HEK293 (cell line): ENCODE measurements around the gene TMEM203.

Experiments used
- GFI1B ChIP-seq: fragments of 450-650 bp; formaldehyde crosslinking; IDR thresholded peaks from 2 replicates; pipeline ENCODE4 v1.5.1; 2016; ENCODE audit warnings: missing biosample characterization, missing genetic modification characterization
- GLI4 ChIP-seq: fragments of 450-650 bp; formaldehyde crosslinking; IDR thresholded peaks from 2 replicates; pipeline ENCODE4 v1.5.1; 2016; ENCODE audit warnings: missing biosample characterization, missing genetic modification characterization
- HIC1 ChIP-seq: fragments of 450-650 bp; formaldehyde crosslinking; IDR thresholded peaks from 2 replicates; pipeline ENCODE4 v1.5.1; 2016; ENCODE audit warnings: missing biosample characterization, missing genetic modification characterization
- KLF17 ChIP-seq: fragments of 450-650 bp; formaldehyde crosslinking; IDR thresholded peaks from 2 replicates; pipeline ENCODE4 v1.5.1; 2016; ENCODE audit warnings: missing biosample characterization, missing genetic modification characterization
- KLF9 ChIP-seq: fragments of 450-650 bp; formaldehyde crosslinking; IDR thresholded peaks from 2 replicates; pipeline ENCODE4 v1.5.1; 2016; ENCODE audit warnings: missing biosample characterization, missing genetic modification characterization, low read depth
- RBAK ChIP-seq: fragments of 450-650 bp; formaldehyde crosslinking; IDR thresholded peaks from 2 replicates; pipeline ENCODE4 v1.5.1; 2016; ENCODE audit warnings: missing biosample characterization, missing genetic modification characterization
- REST ChIP-seq: fragments of 450-650 bp; formaldehyde crosslinking; IDR thresholded peaks from 2 replicates; pipeline ENCODE4 v1.5.1; 2016; ENCODE audit warnings: missing biosample characterization, missing genetic modification characterization
- SETDB1 ChIP-seq: IDR thresholded peaks from one replicate; pipeline ENCODE4 v1.6.1; 2017; ENCODE audit warnings: mild to moderate bottlenecking, low read length, moderate library complexity, mixed read lengths; ENCODE audit not compliant: insufficient read length
- SP7 ChIP-seq: fragments of 450-650 bp; formaldehyde crosslinking; IDR thresholded peaks from 2 replicates; pipeline ENCODE4 v1.5.1; 2016; ENCODE audit warnings: missing biosample characterization, missing genetic modification characterization
- YY2 ChIP-seq: fragments of 450-650 bp; formaldehyde crosslinking; IDR thresholded peaks from 2 replicates; pipeline ENCODE4 v1.5.1; 2016; ENCODE audit warnings: missing biosample characterization, missing genetic modification characterization
- ZBTB26 ChIP-seq: fragments of 450-650 bp; formaldehyde crosslinking; optimal IDR thresholded peaks from 2 replicates; pipeline ENCODE3; 2016; ENCODE audit warnings: missing biosample characterization, mild to moderate bottlenecking, missing genetic modification characterization
- ZBTB7A ChIP-seq: fragments of 450-650 bp; formaldehyde crosslinking; IDR thresholded peaks from 2 replicates; pipeline ENCODE4 v1.5.1; 2016; ENCODE audit warnings: low read depth, missing biosample characterization, missing genetic modification characterization
- ZNF112 ChIP-seq: fragments of 450-650 bp; formaldehyde crosslinking; IDR thresholded peaks from 2 replicates; pipeline ENCODE4 v1.5.0; 2017; ENCODE audit warnings: missing biosample characterization, missing genetic modification characterization
- ZNF114 ChIP-seq: fragments of 450-650 bp; formaldehyde crosslinking; IDR thresholded peaks from 2 replicates; pipeline ENCODE4 v1.5.0; 2017; ENCODE audit warnings: missing biosample characterization, missing genetic modification characterization
- ZNF121 ChIP-seq: fragments of 450-650 bp; formaldehyde crosslinking; IDR thresholded peaks from 2 replicates; pipeline ENCODE4 v1.5.1; 2016; ENCODE audit warnings: missing biosample characterization, missing genetic modification characterization
- ZNF140 ChIP-seq: fragments of 450-650 bp; formaldehyde crosslinking; IDR thresholded peaks from 2 replicates; pipeline ENCODE4 v1.5.1; 2016; ENCODE audit warnings: missing biosample characterization, missing genetic modification characterization
- ZNF175 ChIP-seq: fragments of 450-650 bp; formaldehyde crosslinking; IDR thresholded peaks from 2 replicates; pipeline ENCODE4 v1.5.1; 2016; ENCODE audit warnings: missing biosample characterization, missing genetic modification characterization
- ZNF221 ChIP-seq: fragments of 450-650 bp; formaldehyde crosslinking; IDR thresholded peaks from 2 replicates; pipeline ENCODE4 v1.5.1; 2017; ENCODE audit warnings: missing biosample characterization, missing genetic modification characterization, borderline replicate concordance
- ZNF248 ChIP-seq: fragments of 450-650 bp; formaldehyde crosslinking; IDR thresholded peaks from 2 replicates; pipeline ENCODE4 v1.5.1; 2017; ENCODE audit warnings: missing biosample characterization, missing genetic modification characterization
- ZNF335 ChIP-seq: fragments of 450-650 bp; formaldehyde crosslinking; conservative IDR thresholded peaks from 2 replicates; pipeline ENCODE4 v1.5.1; 2016; ENCODE audit warnings: missing biosample characterization, missing genetic modification characterization
- ZNF341 ChIP-seq: fragments of 450-650 bp; formaldehyde crosslinking; IDR thresholded peaks from 2 replicates; pipeline ENCODE4; 2016; ENCODE audit warnings: low read depth, missing biosample characterization, missing genetic modification characterization
- ZNF394 ChIP-seq: fragments of 450-650 bp; formaldehyde crosslinking; IDR thresholded peaks from 2 replicates; pipeline ENCODE4 v1.5.1; 2016; ENCODE audit warnings: missing biosample characterization, missing genetic modification characterization, mild to moderate bottlenecking, moderate library complexity, borderline replicate concordance
- ZNF48 ChIP-seq: fragments of 450-650 bp; formaldehyde crosslinking; IDR thresholded peaks from 2 replicates; pipeline ENCODE4 v1.5.1; 2016; ENCODE audit warnings: missing biosample characterization, missing genetic modification characterization
- ZNF513 ChIP-seq: fragments of 450-650 bp; IDR thresholded peaks from 2 replicates; pipeline ENCODE4 v1.5.1; 2018; ENCODE audit warnings: missing biosample characterization, missing genetic modification characterization
- ZNF645 ChIP-seq: fragments of 450-650 bp; formaldehyde crosslinking; IDR thresholded peaks from 2 replicates; pipeline ENCODE4; 2016; ENCODE audit warnings: missing biosample characterization, missing genetic modification characterization
- ZNF670 ChIP-seq: fragments of 450-650 bp; formaldehyde crosslinking; IDR thresholded peaks from 2 replicates; pipeline ENCODE4 v1.5.1; 2016; ENCODE audit warnings: missing biosample characterization, missing genetic modification characterization, low read depth
- ZSCAN16 ChIP-seq: fragments of 450-650 bp; formaldehyde crosslinking; IDR thresholded peaks from 2 replicates; pipeline ENCODE4 v1.5.1; 2016; ENCODE audit warnings: missing biosample characterization, missing genetic modification characterization
- ZSCAN23 ChIP-seq: fragments of 450-650 bp; formaldehyde crosslinking; IDR thresholded peaks from 2 replicates; pipeline ENCODE4 v1.5.1; 2016; ENCODE audit warnings: missing biosample characterization, missing genetic modification characterization
- ZSCAN30 ChIP-seq: fragments of 450-650 bp; IDR thresholded peaks from 2 replicates; pipeline ENCODE4 v1.5.1; 2018; ENCODE audit warnings: missing biosample characterization, mild to moderate bottlenecking, missing genetic modification characterization, moderate library complexity
- ZXDB ChIP-seq: fragments of 450-650 bp; formaldehyde crosslinking; IDR thresholded peaks from 2 replicates; pipeline ENCODE4 v1.5.1; 2016; ENCODE audit warnings: missing biosample characterization, missing genetic modification characterization

TMEM203 gene

GRCh38 chr9:137217276-137218211 is 12.1 kb upstream of the TMEM203 start (continued):
- TF ChIP-seq KLF17 (tag by site-specific recombination): no peak
- TF ChIP-seq ZSCAN16: no peak
- TF ChIP-seq GLI4: no peak
- no peak for TF ChIP-seq ZNF645
- no peak for TF ChIP-seq RBAK
- no peak for TF ChIP-seq ZNF140 (tag by site-specific recombination)
- peak; percentile 25; the same call in 1 of the 2 replicates for TF ChIP-seq ZNF341
- no peak for TF ChIP-seq ZNF335
- TF ChIP-seq REST (tag by site-specific recombination): no peak
- TF ChIP-seq SETDB1: no peak
- TF ChIP-seq ZNF513 (tag by site-specific recombination): no peak
- no peak for TF ChIP-seq ZNF114 (tag by site-specific recombination)
- TF ChIP-seq ZNF48 (tag by site-specific recombination): no peak
- TF ChIP-seq ZNF175 (tag by site-specific recombination): no peak
- TF ChIP-seq ZNF248 (tag by site-specific recombination): no peak
- TF ChIP-seq ZNF670 (tag by site-specific recombination): no peak
- TF ChIP-seq ZSCAN23: no peak
- TF ChIP-seq ZNF121 (tag by site-specific recombination): no peak
- no peak for TF ChIP-seq ZSCAN30
- no peak for TF ChIP-seq ZBTB7A (tag by site-specific recombination)
- no peak for TF ChIP-seq ZNF394 (tag by site-specific recombination)
- no peak for TF ChIP-seq ZXDB (tag by site-specific recombination)
- peak; percentile 23; the same call in 1 of the 2 replicates for TF ChIP-seq SP7 (tag by site-specific recombination)
- no peak for TF ChIP-seq GFI1B (tag by site-specific recombination)
- no peak for TF ChIP-seq ZBTB26 (tag by site-specific recombination)
- peak; percentile 99 for TF ChIP-seq KLF9 (tag by site-specific recombination)
- no peak for TF ChIP-seq YY2 (tag by site-specific recombination)
- no peak for TF ChIP-seq HIC1 (tag by site-specific recombination)
- no peak for TF ChIP-seq ZNF221
- TF ChIP-seq ZNF112 (tag by site-specific recombination): no peak
